Thyroid gland (tissue), 4 donors: ENCODE data around the gene GBP7.

Experiments
- CTCF ChIP-seq, 6 experiments: fragments of 200-600 bp in 3 of 6; fragments of 450-650 bp in 3 of 6; sonication (generic) in 3 of 6; IDR thresholded peaks; one replicate each; pipeline ENCODE4 v1.5.1; 2016 to 2019; ENCODE audit warnings: antibody characterized with exemption in 6 of 6, mild to moderate bottlenecking in 2 of 6, inconsistent platforms in 1 of 6, moderate library complexity in 1 of 6
- POLR2A ChIP-seq, 2 donors: fragments of 450-650 bp; IDR thresholded peaks; one replicate each; pipeline ENCODE4 v1.6.1; 2017; ENCODE audit warnings: antibody characterized with exemption in 2 of 2, mild to moderate bottlenecking in 2 of 2, moderate library complexity in 1 of 2

- TF ChIP-seq CTCF (IDR thresholded peaks at IDR 0.05) (no peak), POLR2A (IDR thresholded peaks at IDR 0.05) (no peak)
Observed at GRCh38 chr1:89195476-89195875, 19.7 kb upstream of the GBP7 start.
